WTC11 (cell line): ENCODE measurements around the gene SURF2.

Experiments used
- ATF3 ChIP-seq: sonication (generic); formaldehyde crosslinking; conservative IDR thresholded peaks from 2 replicates; pipeline ENCODE4 v1.8.1; 2022; ENCODE audit warnings: mild to moderate bottlenecking, missing genetic modification reagents
- CTCF ChIP-seq: fragments of 200-600 bp; IDR thresholded peaks from 2 replicates; pipeline ENCODE4 v1.8.0; 2022; ENCODE audit warnings: antibody characterized with exemption
- IRF2 ChIP-seq: sonication (generic); formaldehyde crosslinking; IDR thresholded peaks from 2 replicates; pipeline ENCODE4 v1.8.0; 2022; ENCODE audit warnings: low read depth, missing genetic modification reagents, borderline replicate concordance
- SMAD3 ChIP-seq: sonication (generic); formaldehyde crosslinking; IDR thresholded peaks from 2 replicates; pipeline ENCODE4 v1.8.0; 2022; ENCODE audit warnings: missing genetic modification reagents, mild to moderate bottlenecking, borderline replicate concordance
- USF1 ChIP-seq: sonication (generic); formaldehyde crosslinking; IDR thresholded peaks from 2 replicates; pipeline ENCODE4 v1.8.0; 2022; ENCODE audit warnings: mild to moderate bottlenecking, missing genetic modification reagents

- no peak for TF ChIP-seq CTCF
- no peak for TF ChIP-seq IRF2 (CRISPR knock-in tag)
- no peak for TF ChIP-seq USF1 (CRISPR knock-in tag)
- TF ChIP-seq SMAD3 (CRISPR knock-in tag): no peak
- TF ChIP-seq ATF3 (CRISPR knock-in tag): no peak
Observed at GRCh38 chr9:133315997-133316396, 40.4 kb upstream of the SURF2 start.
